Measurements from ENCODE around the gene PCSK6. TPM values are rescaled to one million over a fixed set of nuclear protein-coding genes. Genes with fewer than 3 reads are reported as not detected.

PCSK6 gene
- total RNA-seq, 1 experiment from 2014 or later = 2.9 TPM

DNA sequence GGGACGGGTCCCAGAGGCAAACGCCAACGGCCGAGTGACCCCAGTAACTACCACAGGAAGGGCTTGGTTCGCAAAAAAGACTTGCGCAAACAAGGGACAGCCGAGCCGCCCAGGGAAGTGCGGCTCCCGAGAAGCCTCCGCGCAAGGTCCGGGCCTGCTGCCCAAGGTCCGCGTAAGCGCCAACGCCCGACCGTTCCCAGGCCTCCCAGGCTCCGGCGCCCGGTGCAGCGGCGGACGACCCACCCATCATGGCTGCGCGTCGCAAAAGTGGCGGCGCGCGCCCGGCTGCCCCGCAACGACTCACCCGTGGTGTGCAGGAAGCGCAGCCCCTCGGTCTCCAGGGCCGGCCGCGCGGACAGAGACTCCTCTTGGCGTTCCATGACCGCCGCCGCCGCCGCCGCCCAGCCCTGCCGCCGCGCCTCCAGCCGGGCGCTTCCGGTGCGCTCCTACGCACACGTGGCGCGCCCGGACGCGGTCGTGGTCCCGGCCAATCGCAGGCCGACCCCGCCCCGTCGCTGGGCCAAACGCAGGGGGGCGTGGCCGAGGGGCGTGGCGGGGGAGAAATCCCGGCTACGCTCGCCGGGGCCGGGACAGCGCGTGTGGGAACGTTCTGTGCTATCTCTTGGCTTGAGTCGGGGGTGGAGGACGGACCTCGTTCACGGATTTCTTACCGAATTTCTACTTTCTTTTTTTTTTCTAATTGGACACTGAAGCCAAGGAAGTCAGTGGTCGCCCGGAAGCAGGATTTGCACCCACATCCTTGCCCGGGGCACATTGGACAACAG, 212.3 kb downstream of the PCSK6 start, which contains the start of gene SELENOS (continued):
- TF ChIP-seq CREB1 (CRISPR knock-in tag; IDR thresholded peaks at IDR 0.05) = no peak
- TF ChIP-seq ATF3 (CRISPR knock-in tag; conservative IDR thresholded peaks at IDR 0.05) = no peak
- TF ChIP-seq GRHL2 (CRISPR knock-in tag; IDR thresholded peaks at IDR 0.05; ENCODE audit: insufficient replicate concordance, severe bottlenecking) = no peak
- TF ChIP-seq ZBTB21 (CRISPR knock-in tag; IDR thresholded peaks at IDR 0.05; ENCODE audit: borderline replicate concordance) = no peak
- TF ChIP-seq JUN (CRISPR knock-in tag; IDR thresholded peaks at IDR 0.05) = 0 out of 2 replicates have a peak, but pooled peaks have one; percentile 35
- no peak for TF ChIP-seq ZNF396 (CRISPR knock-in tag; IDR thresholded peaks at IDR 0.05; ENCODE audit: borderline replicate concordance)
- TF ChIP-seq, protein P1, sequence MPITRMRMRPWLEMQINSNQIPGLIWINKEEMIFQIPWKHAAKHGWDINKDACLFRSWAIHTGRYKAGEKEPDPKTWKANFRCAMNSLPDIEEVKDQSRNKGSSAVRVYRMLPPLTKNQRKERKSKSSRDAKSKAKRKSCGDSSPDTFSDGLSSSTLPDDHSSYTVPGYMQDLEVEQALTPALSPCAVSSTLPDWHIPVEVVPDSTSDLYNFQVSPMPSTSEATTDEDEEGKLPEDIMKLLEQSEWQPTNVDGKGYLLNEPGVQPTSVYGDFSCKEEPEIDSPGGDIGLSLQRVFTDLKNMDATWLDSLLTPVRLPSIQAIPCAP (CRISPR knock-in tag; IDR thresholded peaks at IDR 0.05) = no peak
- peak; percentile 91 for TF ChIP-seq CREM (CRISPR knock-in tag; IDR thresholded peaks at IDR 0.05)
- TF ChIP-seq NR3C1 (CRISPR knock-in tag; conservative IDR thresholded peaks at IDR 0.05; ENCODE audit: low read depth) = no peak
- no peak for TF ChIP-seq AFF4 (CRISPR knock-in tag; IDR thresholded peaks at IDR 0.05; ENCODE audit: borderline replicate concordance)
- TF ChIP-seq ESRRA (CRISPR knock-in tag; IDR thresholded peaks at IDR 0.05; ENCODE audit: borderline replicate concordance) = peak; percentile 66
- TF ChIP-seq, protein P2, sequence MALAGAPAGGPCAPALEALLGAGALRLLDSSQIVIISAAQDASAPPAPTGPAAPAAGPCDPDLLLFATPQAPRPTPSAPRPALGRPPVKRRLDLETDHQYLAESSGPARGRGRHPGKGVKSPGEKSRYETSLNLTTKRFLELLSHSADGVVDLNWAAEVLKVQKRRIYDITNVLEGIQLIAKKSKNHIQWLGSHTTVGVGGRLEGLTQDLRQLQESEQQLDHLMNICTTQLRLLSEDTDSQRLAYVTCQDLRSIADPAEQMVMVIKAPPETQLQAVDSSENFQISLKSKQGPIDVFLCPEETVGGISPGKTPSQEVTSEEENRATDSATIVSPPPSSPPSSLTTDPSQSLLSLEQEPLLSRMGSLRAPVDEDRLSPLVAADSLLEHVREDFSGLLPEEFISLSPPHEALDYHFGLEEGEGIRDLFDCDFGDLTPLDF (CRISPR knock-in tag; IDR thresholded peaks at IDR 0.05) = no peak
- no peak for TF ChIP-seq ZNF281 (CRISPR knock-in tag; IDR thresholded peaks at IDR 0.05)
- no peak for TF ChIP-seq GTF2I (CRISPR knock-in tag; conservative IDR thresholded peaks at IDR 0.05)
- no peak for TF ChIP-seq ZNF138 (CRISPR knock-in tag; conservative IDR thresholded peaks at IDR 0.05)
- TF ChIP-seq GABPB1 (CRISPR knock-in tag; IDR thresholded peaks at IDR 0.05) = no peak; the same call in 1 of the 2 replicates
- no peak for TF ChIP-seq ZSCAN18 (CRISPR knock-in tag; IDR thresholded peaks at IDR 0.05)
- TF ChIP-seq ZNF416 (CRISPR knock-in tag; IDR thresholded peaks at IDR 0.05) = peak; percentile 15; the same call in 1 of the 2 replicates
- TF ChIP-seq, protein P3, sequence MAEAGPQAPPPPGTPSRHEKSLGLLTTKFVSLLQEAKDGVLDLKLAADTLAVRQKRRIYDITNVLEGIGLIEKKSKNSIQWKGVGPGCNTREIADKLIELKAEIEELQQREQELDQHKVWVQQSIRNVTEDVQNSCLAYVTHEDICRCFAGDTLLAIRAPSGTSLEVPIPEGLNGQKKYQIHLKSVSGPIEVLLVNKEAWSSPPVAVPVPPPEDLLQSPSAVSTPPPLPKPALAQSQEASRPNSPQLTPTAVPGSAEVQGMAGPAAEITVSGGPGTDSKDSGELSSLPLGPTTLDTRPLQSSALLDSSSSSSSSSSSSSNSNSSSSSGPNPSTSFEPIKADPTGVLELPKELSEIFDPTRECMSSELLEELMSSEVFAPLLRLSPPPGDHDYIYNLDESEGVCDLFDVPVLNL (CRISPR knock-in tag; IDR thresholded peaks at IDR 0.05; ENCODE audit: borderline replicate concordance, low read depth) = no peak
- TF ChIP-seq ELF4 (CRISPR knock-in tag; IDR thresholded peaks at IDR 0.05; ENCODE audit: low read depth) = peak; percentile 50; the same call in 1 of the 2 replicates
- no peak for TF ChIP-seq ZNF263 (CRISPR knock-in tag; IDR thresholded peaks at IDR 0.05; ENCODE audit: low read depth)
- TF ChIP-seq, protein P4, sequence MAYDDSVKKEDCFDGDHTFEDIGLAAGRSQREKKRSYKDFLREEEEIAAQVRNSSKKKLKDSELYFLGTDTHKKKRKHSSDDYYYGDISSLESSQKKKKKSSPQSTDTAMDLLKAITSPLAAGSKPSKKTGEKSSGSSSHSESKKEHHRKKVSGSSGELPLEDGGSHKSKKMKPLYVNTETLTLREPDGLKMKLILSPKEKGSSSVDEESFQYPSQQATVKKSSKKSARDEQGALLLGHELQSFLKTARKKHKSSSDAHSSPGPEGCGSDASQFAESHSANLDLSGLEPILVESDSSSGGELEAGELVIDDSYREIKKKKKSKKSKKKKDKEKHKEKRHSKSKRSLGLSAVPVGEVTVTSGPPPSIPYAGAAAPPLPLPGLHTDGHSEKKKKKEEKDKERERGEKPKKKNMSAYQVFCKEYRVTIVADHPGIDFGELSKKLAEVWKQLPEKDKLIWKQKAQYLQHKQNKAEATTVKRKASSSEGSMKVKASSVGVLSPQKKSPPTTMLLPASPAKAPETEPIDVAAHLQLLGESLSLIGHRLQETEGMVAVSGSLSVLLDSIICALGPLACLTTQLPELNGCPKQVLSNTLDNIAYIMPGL (CRISPR knock-in tag; IDR thresholded peaks at IDR 0.05) = no peak
- TF ChIP-seq, protein P5, sequence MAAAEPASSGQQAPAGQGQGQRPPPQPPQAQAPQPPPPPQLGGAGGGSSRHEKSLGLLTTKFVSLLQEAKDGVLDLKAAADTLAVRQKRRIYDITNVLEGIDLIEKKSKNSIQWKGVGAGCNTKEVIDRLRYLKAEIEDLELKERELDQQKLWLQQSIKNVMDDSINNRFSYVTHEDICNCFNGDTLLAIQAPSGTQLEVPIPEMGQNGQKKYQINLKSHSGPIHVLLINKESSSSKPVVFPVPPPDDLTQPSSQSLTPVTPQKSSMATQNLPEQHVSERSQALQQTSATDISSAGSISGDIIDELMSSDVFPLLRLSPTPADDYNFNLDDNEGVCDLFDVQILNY (CRISPR knock-in tag; IDR thresholded peaks at IDR 0.05) = no peak; the same call in 1 of the 2 replicates
- no peak for TF ChIP-seq ZNF232 (CRISPR knock-in tag; IDR thresholded peaks at IDR 0.05)
